Glomerular endothelial cell (primary cell): Measurements from ENCODE around the gene CPLX4. TPM values are rescaled to one million over a fixed set of nuclear protein-coding genes. Genes with fewer than 3 reads are reported as not detected.

ENCODE experiments used
- DNase-seq: peaks from one replicate; pipeline ENCODE4 v3.0.0-alpha.2; 2011; ENCODE audit warnings: low read depth, low spot score; ENCODE audit errors: extremely low read depth
- total RNA-seq: library from RNA; depleted of rRNA; stranded (reverse); fragments of >200 nt; gene quantifications from 2 replicates; pipeline ENCODE4 v1.2.3, GENCODE V29; 2015

CPLX4 gene, protein sequence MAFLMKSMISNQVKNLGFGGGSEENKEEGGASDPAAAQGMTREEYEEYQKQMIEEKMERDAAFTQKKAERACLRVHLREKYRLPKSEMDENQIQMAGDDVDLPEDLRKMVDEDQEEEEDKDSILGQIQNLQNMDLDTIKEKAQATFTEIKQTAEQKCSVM
- not detected in 2 replicates for total RNA-seq

DNA sequence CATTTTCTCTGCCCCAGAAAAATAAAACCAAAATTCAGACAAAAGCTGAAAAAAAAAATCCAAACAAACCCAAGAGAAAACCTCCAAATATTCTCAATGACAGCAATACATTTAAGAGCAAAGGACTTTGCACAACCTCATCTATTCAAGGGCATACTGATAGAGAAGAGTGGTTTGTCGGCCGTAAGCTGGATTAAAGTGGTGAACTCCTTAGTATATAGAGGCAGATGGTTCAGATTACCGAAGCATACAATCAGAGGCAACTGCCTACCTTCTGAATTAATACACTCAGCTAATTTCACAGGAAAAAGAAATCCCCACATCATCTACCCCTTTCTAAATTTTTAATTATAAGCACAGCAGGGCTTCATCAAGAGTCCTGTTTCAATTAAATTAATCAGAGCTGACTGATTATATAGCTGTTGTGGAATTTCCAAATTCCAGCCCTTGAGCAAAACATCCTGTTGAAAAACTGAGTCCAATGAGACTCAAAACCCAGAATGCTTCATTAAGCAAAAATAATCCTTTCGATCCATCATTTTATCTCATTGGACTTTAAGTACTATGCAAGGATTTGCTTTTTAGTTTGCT, at the start of gene CPLX4:
TSS of gene CPLX4 (minus strand) at position 190 of the 591 bp plus-strand sequence. CDS start at position 3, 187 bp downstream.
- no peak for DNase-seq

GRCh38 chr18:59360381-59360780, 41.9 kb upstream of the CPLX4 start:
- DNase-seq = no peak

GRCh38 chr18:59359576-59359952, 41.1 kb upstream of the CPLX4 start:
- no peak for DNase-seq

GRCh38 chr18:59358712-59359575, 40.5 kb upstream of the CPLX4 start, which contains the start of gene LMAN1:
LMAN1 (minus strand) TSS chr18:59359265; CDS start chr18:59359244, 21 bp downstream.
- peak; percentile 23 for DNase-seq

DNA sequence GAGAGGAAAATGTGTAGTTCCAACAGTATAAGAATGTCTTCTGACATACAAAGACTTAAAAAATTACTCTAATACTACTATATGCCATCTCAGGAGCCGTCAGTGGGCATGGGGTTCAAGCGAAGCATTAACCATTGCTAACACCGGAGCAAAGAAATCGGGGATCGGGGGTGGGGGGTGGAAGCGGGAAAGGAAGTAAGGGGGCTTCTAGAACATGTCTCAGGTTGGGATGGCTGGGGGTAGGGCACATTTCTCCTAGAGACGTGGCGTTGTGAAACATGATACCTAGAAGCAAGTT, 39.9 kb upstream of the CPLX4 start:
- DNase-seq = no peak

- peak; percentile 39 for DNase-seq
Measured at GRCh38 chr18:59357928-59358327, 39.5 kb upstream of the CPLX4 start.

- no peak for DNase-seq
Measured at GRCh38 chr18:59354731-59355130, 36.3 kb upstream of the CPLX4 start.

- no peak for DNase-seq
Measured at GRCh38 chr18:59353079-59353680, 34.7 kb upstream of the CPLX4 start.

DNA sequence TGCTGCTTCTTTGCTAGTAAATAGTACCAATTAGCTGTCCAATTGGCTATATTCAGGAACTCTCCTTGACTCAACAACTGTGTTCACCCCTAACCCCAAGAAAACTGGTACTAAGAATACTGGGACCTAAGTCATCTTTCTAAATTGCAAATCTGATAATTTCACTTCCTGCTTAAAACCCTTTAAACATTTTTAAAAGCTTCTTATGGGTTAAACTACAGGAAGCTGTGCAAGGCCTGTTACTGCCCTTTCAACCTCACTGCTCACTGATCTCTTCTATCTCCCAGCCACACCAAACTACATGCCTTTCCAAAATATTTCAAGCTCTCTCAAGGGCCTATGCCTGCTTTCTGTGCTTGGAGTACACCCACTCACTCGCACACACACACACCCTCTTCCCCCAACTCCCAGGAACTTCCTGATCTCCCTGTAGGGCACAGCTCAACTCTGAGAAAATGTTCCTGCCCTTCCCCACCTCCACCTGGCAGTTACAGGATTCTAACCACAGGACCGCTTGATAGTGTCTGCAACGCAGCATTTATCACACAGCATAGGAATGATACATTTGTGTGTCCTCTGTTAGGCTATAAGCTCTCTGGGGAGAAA, 33.9 kb upstream of the CPLX4 start:
- no peak for DNase-seq

DNA sequence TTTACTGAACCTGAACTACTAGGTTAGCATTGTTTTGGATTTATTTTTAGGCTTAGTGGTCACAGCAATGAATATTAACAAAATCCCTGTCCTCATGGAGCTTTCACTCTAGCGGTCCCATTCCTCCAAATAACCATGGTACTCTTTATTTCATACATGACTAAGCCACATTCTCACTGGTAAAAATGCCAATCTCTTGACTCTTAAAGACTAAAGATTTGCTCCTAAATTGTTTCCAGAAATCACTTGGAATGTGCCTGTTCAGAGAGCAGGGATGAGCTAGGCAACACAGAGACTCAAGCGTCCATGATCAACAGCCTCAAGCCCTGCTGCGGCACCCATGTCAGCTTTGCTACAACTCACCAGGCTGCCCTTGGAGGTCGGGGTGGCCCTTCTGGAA, 27.1 kb upstream of the CPLX4 start:
- no peak for DNase-seq

GRCh38 chr18:59344996-59345395, 26.5 kb upstream of the CPLX4 start:
- no peak for DNase-seq

DNA sequence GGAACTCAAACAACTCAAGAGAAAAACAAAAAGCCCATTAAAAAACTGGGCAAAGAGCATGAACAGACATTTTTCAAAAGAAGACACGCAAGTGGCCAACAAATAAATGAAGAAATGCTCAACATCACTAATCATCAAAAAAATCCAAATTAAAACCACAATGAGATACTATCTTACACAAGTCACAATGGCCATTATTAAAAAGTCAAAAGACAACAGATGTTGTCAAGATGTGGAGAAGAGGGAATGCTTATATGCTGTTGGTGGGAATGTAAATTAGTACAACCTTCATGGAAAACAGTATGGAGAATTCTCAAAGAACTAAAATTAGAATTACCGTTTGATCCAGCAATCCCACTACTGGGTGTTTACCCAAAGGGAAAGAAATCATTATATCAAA, 25.5 kb upstream of the CPLX4 start:
- DNase-seq = no peak

- no peak for DNase-seq
Measured at GRCh38 chr18:59340817-59341216, 22.4 kb upstream of the CPLX4 start.

DNA sequence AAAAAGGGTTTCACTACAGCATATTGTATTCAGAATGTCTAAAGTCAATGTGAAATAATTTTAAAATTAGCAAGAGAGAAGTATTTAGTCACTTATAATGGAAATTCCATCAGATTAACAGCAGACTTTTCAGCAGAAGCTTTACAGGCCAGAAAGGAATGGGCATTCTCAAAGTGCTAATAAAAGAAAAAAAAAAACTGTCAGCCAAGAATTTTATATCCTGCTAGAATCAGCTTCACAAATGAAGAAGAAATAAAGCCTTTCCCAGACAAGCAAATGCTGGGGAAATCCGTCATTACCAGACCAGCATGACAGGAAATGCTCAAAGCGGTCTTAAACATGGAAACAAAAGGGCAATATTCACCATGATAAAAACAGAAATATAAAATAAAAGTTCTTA, 21.9 kb upstream of the CPLX4 start:
- DNase-seq = no peak

DNA sequence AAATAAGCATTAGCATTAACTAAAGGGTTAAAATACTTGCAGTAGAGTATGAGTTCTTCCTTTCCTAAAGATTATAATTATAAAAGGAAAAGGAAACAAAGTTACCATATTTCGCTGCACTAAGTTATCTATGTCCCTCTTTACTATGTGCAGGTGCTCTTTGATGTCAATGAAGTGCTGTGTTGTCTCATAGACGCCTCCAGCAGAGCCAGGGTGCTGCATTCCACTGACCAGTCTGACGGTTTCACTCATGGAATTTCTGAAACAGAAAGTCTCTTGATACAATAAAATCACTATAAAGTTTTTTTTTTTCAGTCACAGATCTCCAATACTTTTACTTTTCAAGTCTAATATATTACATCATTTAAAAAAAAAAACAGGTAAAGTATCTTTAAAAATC, 14.5 kb upstream of the CPLX4 start:
- no peak for DNase-seq

- DNase-seq = no peak
Measured at GRCh38 chr18:59328683-59329082, 10.2 kb upstream of the CPLX4 start.

DNA sequence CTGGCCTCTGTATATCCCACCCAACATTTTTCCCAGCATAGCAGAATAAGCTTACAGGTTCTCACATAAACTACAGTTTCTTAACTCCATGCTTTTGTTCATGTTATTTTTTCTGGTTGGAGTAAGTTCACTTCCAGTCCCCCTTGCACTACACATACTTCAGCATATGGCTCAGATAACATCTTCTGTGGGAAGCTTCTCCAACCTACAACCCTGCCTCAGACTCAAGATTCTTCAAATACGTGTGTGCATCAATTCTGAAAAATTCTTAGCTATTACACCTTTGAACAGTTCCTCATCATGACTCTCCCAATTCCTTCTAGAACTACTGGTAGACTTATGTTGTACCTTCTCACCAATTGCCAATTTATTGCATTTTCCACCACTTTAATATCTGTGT, 7.5 kb upstream of the CPLX4 start:
- no peak for DNase-seq

GRCh38 chr18:59324623-59324971, 6.1 kb upstream of the CPLX4 start:
- DNase-seq = no peak

DNA sequence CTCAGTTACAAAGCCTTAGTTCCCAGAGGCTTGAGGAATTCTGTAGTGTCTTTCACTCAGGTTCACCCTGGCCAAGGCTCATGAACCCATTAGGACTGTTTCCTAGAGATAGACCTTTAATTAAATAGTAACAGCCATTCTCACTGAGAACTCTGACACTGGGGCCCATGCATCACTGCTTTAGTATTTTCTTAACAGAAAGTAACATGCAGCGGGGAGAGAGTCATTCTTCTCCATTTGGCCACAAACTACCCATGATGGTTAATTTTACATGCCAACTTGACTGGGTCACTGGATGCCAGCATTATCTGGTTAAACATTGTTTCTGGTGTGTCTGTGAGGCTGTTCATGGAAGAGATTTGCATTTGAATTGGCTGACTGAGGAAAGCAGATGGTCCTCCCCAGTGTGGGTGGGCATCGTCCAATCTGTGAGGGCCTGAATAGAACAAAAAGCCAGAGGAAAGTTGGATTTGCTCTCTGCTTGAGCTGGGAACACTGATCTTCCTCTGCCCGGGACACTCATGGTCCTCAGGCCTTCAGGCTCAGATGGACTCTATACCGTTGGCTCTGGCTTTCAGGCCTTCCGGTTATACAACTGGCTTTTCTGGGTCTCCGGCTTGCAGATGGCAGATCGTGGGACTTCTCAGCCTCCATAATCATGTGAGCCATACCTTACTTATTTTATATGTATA, 5.6 kb upstream of the CPLX4 start:
- DNase-seq = no peak

DNA sequence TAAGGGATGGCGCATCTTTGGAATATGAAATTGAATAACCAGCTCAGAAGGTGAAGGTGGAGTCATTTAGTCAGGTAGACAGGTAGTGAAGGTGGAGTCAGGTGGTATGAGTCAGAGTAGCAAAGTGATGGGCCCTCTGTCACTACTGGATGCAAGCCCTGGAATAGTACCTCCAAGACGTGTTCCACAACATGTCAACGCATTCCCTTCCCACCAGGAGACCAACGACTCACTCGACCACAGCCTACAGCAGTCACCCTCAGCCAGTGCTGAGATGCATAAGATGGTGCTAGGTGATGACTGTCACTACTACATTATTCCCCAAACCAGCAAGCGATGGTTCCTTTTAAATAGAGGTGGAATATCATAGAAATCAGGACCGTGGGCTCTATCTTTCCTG, 6.8 kb downstream of the CPLX4 start:
- DNase-seq = no peak

DNA sequence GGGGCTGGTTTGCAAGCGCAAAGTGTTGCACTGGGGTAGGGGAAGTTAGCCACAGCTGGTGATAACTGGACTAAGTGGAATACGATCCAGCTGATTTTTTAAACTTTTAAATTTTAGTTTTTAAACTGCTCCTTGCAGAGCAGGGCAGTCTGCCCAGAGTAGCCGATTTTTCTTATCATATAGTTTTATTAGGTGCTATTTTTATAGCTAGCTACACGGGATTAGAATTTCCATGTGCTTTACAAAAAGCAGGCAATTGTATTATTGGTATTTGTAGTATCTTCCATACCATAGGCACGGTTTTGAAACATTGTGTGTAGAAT, 9.6 kb downstream of the CPLX4 start:
- DNase-seq = no peak
